Raji (cell line): ENCODE measurements around the gene IYD.

ENCODE experiments used
- POLR2A ChIP-seq: IDR thresholded peaks from 2 replicates; pipeline ENCODE4 v1.6.1; 2011; ENCODE audit warnings: low read depth, low read length, control low read depth; ENCODE audit not compliant: insufficient read depth

IYD gene

DNA sequence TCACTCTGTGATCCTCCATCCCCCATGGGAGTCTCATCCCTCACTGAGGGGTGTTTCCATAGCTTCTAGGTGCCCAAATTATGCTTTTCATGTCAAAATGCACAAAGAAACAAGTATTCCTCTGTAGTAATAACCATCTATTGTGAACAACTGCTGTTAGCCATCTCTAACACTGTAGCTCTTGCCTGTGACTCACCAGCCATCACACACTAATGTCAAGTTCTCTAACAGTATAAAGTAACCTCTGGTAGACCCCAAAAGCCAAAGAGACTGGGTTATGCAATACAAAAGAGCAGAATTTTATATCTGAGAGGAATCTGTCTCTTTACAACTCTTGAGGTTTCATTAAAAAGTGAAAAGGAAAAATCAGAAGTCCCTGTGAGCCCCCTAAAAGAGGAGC lies 25.4 kb upstream of the IYD start:
- TF ChIP-seq POLR2A = no peak

DNA sequence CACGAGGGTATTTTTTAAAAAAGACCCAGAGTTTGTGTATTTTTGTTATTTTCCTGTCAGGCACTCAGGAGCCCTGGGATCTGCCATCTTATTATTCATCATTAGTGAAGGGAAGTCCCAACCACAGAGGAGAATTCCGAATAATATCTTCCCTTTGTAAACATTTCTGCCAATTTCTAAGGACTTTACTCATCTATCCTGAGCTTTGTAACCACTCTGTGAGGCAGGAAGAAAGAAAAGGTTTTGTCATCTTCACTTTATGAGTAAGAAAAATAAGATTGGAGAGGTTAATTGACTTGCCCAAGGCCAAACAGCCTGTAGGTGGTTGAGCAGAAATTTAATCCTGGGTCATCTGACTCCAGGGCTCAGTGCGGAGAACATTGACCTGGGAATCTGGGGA lies 23.0 kb upstream of the IYD start:
- no peak for TF ChIP-seq POLR2A

DNA sequence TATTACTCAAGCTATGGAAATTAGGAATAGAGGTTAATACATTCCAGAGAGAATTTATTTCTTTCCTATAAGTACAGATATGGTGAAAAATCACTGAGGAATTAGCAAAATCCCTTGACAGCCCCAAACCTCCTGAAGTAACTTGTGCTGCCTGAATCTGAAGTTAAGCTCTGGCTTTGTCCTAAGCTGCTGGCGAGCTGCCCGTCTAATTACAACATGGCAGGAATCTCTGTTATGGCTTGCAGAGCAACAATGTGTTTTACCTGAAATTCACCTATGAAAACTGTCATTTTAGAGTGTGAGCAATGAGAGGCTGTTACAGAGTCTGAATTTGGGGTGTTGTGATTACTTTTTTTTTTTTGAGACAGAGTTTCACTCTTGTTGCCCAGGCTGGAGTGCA lies 22.5 kb upstream of the IYD start:
- TF ChIP-seq POLR2A = no peak

DNA sequence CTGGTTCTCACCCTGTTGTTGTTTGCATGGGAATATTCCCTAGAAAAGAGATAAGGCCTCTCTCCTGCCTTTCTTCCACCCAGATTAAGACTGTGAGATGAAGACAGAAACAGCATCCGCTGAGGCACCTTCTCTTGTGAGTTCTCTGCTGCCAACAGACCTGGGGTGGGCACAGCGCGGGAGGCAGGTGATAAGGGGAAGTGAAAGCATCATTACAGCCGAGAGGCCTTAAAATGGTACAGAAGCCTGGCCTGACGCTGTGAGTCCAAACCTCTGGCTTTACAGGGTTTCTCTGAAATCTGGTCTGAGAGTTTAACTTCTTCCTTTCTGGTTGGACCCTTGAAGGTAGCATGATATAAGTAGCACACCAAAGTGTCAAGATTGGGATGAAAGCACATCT lies 21.0 kb upstream of the IYD start:
- TF ChIP-seq POLR2A = no peak

DNA sequence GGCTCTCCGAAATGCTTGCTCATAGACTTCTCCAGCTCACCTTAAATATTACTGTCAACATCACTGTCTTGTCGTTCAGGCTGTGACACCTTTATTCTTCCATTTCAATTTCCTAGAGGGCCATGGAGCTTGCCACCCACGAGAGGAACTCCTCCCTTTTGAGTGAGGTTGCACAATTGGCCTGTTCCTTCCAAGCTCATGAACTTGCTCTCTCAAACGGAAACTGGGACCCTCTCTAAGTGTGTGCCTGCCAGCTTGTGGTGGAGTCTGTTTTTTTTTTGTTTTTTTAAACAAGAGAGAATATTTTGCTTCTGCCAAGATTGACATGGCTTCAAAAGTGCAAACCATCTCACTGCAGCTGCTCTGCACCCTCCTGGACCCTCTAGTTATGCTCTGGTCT lies 19.3 kb upstream of the IYD start:
- TF ChIP-seq POLR2A = no peak

DNA sequence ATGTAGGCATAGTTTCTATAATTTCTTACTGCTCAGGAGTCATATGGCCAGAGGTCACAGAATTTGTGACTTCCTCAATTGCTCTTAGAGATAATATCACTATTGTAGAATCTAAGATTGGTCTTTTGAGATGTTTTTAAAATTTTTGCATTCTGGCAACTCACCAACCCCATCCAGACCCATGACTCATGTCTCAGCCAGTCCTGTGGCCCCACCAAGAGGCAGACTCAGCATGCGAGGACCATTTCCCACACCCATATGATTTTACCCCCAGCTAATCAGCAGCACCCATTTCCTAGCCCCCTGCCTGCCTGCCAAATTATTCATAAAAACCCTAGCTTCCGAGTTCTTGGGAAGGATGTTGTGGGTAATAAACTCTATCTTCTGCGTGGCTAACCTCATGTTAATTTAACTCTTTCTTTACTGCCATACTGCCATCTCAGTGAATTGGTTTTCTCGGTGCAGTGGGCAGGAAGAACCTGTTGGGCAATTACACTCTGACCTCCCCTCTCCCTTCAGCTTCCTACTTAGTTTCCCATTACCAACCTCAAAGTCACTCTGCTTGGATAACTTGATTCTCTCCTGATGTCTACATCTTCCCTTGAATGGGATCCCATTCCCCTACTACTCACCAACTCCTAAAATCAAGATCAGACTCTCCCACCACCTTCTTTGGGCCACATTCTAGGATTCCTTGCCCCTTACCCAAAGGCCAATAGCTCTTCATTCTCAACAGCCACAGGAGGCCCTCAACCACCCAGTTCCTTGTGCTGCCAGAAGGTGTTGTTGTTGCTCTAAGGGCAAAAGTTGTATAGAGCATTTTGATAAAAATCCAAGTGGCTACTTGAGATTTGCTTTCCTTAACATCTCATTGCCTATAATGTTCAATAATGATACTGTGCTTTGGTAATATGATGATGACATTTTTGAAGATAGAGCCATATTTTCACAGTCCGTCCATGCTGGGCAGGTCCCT lies 16.2 kb upstream of the IYD start:
- no peak for TF ChIP-seq POLR2A

DNA sequence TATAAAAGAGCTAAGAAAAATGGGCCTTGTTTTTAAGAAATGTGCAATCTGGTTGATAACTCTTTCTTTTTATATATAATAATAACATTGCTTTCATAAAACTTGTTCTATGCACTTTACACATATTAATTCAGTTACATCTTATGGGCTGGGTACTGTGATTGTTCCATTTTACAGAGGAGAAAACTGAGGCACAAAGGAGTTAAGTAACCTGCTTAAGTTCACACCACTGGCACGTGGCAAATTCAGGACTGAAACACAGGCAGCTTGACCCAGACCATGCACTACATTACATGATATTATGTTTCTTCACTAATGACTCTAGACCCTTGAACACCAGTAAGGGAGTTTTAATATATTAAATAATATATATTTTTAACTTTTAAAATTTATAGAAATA lies 15.4 kb upstream of the IYD start:
- TF ChIP-seq POLR2A = no peak

DNA sequence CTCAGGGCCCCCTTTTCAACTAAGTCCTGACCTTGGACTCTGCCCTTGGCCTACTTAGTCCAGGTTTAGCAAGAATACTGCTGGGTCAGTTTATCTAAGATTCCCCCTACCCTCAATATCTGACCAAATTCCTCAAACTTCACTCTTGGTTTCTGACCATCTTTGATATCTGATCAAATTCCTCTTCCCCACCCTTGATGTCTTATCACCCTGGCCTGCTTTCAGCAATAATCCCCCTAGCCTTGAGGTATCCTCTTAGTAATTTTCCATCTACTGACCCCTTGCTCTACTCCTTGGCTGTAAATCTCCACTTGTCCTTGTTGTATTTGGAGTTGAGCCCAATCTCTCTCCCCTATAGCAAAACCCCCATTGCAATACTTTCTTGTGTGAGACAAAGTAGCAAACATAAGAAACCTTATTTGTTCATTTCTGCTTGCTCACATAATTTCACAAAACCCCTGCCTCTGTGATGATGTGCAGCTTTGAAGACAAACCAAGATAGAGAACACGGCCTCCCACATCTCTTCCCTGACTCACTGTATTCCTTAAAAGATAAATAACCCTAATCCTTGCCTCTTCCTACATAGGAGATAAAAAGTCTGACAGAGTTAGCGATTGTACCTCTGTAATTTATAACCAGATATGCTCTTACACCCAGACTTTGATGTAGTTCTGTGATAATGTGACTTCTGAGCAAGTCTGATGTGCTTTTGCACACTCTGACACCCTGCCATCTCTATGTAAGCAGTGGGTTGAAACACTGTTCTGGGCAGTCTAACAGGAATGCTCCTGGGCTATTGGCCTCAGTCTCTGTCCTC lies 13.8 kb upstream of the IYD start:
- no peak for TF ChIP-seq POLR2A

DNA sequence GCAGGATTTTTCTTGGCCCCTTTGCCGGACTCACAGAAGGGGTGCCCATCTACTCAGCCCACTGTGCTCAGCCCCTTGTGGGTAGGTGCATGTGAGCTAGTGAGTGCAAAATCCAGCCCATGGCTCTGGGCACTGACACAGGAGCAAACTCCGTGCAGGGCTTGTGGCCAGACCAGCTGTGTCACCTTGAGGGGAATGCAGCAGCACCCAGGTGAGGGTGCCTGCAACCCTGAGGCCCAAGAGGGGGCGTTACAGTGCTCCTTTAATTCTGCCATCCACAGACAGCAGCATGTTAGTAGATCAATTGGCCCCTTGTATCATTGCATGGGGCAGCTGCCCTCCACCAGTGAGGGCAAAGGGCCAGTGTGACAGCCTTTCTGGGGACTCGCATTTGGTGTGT lies 12.9 kb upstream of the IYD start:
- TF ChIP-seq POLR2A = no peak

DNA sequence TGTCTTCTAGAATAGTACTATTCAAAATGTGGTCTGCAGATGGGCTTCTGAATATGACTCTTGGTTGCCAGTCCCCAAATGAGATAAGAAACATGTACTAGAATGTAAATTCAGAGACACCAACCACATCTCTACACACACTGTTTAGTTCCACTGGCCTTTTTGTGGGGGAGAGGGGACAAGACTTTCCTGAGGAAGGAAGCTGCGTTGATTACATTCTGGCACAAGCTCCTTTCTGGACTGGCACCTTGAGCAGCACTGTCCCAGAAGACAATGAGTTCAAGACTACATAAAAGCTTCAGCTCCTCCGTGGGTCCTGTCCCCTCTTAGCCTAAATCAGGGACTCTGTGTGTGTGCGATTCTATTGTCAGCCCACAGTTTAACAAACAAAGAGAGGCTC lies 6.9 kb upstream of the IYD start:
- no peak for TF ChIP-seq POLR2A

DNA sequence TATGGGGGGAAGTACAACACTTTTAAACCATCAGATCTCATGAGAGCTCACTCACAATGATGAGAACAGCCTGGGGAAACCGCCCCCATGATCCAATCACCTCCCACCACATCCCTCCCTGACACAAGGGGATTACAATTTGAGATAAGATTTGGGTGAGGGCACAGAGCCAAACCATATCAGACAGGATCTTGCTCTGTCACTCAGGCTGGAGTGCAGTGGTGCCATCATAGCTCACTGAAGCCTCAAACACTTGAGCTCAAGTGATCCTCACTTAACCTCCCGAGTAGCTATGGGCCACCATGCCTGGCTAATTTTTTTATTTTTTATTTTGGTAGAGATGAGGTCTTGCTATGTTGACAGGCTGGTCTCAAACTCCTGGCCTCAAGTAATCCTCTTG lies 5.1 kb upstream of the IYD start:
- no peak for TF ChIP-seq POLR2A

DNA sequence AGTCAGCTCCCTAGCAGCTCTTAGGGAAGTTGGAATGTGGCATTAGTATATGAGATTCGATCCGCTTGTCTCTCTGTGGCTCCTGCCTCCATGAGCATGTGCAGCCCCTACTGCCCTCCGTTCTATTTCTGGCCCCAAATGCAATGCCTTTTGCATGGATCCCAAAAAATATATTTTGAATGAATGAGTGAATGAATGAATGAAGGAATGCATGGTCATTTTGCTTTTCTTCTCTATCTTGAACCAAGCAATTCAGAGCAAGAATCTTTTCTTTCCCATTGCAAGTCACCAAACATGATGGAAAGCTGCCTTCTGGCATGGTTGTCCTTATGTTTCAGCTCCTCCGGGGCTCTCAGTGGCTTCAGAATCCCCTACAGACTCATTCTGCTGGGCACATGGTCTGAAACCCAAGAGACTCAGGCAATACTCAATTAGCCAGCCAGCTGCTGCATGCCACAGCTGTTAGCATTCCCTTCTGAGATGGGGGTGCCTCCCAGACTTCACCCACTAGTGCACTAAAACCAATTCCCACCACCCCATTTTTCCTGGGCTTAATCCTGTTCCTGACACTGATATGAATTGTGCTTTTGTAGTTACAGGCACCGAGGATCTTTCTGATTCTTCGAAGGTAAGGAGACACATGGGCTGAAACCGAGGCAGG lies 2.6 kb upstream of the IYD start:
- TF ChIP-seq POLR2A = no peak

DNA sequence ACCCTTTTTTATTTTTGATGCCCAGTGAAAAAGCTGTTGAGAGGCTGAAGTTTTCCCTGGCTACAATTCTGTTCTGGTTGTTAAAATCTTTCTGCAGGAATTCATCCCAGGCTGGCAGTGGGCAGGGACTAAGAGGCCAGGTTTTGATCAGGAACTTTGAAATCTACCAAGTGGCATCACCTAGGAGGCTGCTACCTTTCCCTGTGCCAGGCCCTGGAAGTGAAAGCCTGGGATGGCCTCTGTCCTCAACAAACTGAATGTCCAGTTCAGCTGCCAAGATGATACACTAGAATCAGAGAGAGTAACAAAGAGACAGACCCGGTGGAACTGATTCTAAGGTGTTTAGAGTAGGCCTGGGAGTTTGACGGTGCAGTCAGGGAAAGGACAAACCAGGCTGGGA lies 596 bp downstream of the IYD start:
- no peak for TF ChIP-seq POLR2A

DNA sequence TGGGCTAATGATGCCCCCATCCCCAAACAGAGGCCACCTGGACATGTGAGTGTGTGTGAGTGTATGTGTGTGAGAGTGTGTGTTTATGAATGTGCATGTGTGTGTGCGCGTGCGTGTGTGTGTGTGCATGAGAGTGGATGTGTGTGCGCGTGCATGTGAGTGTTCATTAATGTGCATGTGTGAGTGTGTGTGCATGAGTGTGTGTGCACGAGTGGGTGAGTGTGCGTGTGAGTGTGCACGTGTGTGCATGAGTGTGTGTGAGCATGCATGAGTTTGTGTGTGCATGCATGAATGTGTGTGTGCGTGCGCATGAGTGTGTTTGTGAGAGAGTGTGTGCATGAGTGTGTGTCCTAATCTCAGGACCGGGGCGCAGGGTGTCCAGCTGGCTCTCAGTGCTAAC lies 1.3 kb downstream of the IYD start:
- TF ChIP-seq POLR2A = no peak

DNA sequence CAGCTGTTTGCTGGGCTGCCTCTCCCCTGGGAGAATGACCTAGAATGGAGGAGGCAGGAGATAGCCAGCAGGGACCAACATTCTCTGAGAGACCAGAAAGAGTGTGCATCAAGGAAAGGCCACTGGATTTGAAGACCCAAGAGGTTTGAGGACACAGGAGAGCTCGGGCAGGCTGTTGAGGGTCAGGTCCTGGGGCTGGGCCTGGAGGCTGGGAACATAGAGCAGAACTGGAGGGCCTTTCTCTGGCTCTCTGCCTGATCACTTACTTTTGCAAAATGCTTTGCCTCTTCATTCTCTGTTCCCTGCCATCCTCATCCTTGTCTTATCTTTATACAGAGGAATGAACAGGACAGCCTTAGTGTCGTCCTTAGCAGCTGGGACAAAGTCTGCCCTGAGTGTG lies 2.5 kb downstream of the IYD start:
- no peak for TF ChIP-seq POLR2A

DNA sequence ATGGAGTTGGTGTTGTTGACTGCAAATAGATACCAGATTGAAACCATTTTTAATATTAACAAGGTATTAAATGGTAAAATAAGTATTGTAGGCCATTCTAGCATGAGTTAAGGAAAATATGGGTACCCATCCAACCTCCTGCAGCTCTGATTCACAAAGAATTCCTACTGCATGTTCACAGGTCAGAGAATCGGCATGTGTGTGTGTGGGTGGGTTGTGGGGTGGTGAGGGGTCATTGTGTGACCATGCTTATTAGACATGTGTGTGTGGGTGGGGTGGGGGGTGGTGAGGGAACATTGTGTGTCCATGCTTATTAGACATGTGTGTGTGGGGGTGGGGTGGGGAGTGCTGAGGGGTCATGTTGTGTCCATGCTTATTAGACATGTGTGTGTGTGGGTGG lies 3.2 kb downstream of the IYD start:
- no peak for TF ChIP-seq POLR2A

DNA sequence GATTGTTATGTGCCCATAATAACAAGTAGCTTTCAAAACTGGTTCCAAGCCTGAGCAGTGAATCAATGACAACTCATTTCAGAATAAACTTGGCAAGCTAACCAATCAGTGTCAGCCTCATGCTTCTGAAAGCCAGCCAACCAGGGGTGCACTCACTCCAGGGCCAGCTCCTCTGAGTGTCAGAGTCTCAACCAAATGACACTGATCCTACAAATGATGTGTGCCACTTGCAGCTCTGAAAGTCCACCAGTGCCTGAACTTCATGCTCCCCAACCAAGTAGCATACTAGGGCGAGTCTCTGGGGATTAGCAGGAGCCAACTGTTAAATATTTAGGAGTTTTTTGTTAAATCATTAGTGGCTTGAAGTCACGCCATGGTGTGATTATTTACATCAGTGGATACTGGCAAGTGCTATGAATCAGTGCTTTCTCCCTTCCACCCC lies 4.5 kb downstream of the IYD start:
- no peak for TF ChIP-seq POLR2A
